ENCODE measurements around the gene SNED1. TPM values are rescaled to one million over a fixed set of nuclear protein-coding genes. Genes with fewer than 3 reads are reported as not detected.

Gene SNED1
- polyA plus RNA-seq, 3 donors, result 0.02 to 3.4 (median 0.12) TPM

GRCh38 chr2:241132538-241133435 is 134.4 kb downstream of the SNED1 start:
- H4K20me1 ChIP-seq (ENCODE audit: insufficient read depth, low read length), result no peaks in the 10 kb centered on the region
- Mint-ChIP-seq H3K4me3 (no peak overlapping the region), H3K27me3 (ENCODE audit: low read depth in 3 of 3) (no peaks in the 10 kb centered on the region), H3K36me3 (peaks cover 21 to 36% of the 10 kb centered on the region in 2 donors), H3K27ac (peak overlapping the region in 1 of 7 donors; percentile 40), H3K4me1 (peaks cover 8% of the 10 kb centered on the region), H3K9me3 (no peaks in the 10 kb centered on the region)
- no peaks in the 10 kb centered on the region for H3K9me3 ChIP-seq (replicated peaks in 1 of 2; ENCODE audit: control insufficient read depth in 1 of 2, insufficient read depth in 1 of 2, low read length in 2 of 2)
- no peak for DNase-seq
- H3K27me3 ChIP-seq (ENCODE audit: control insufficient read depth in 2 of 2, insufficient read depth in 2 of 2, low read length in 2 of 2), result no peaks in the 10 kb centered on the region
- no peak for TF ChIP-seq CTCF (IDR thresholded peaks at IDR 0.05)
- H3K4me1 ChIP-seq (ENCODE audit: control insufficient read depth in 1 of 2, insufficient read depth in 2 of 2, low read length in 2 of 2), result no peaks in the 10 kb centered on the region
- no peak overlapping the region for H3K27ac ChIP-seq (ENCODE audit: low read depth in 1 of 2, low read length in 2 of 2)
- peaks cover 4 to 9% of the 10 kb centered on the region in 2 donors for H3K36me3 ChIP-seq (replicated peaks in 1 of 2; ENCODE audit: control insufficient read depth in 1 of 2, insufficient read depth in 2 of 2, low read length in 2 of 2)
- WGBS (ENCODE audit: insufficient coverage), result 94% methylated on average over 14 of the region's 14 CpGs
- no peak overlapping the region for H3K9ac ChIP-seq (ENCODE audit: insufficient read depth, low read length, poor library complexity, severe bottlenecking)
- no peak overlapping the region for H3K4me3 ChIP-seq (replicated peaks in 1 of 3; ENCODE audit: low read depth in 2 of 3, low read length in 3 of 3)
- no peak overlapping the region for H2AFZ ChIP-seq (ENCODE audit: insufficient read depth, low read depth, low read length, poor library complexity, severe bottlenecking)
- H3K4me2 ChIP-seq (replicated peaks; ENCODE audit: extremely low read depth, low read length, poor library complexity, severe bottlenecking), result no peak overlapping the region
- intact Hi-C loops (cut with micrococcal nuclease), result no loop called here
- H3K79me2 ChIP-seq (ENCODE audit: insufficient read depth, low read length), result no peaks in the 10 kb centered on the region

- peaks cover 24 to 39% of the 10 kb centered on the region in 2 donors for H3K36me3 Mint-ChIP-seq
- Histone ChIP-seq H3K27ac (ENCODE audit: low read depth in 1 of 2, low read length in 2 of 2) (no peak overlapping the region), H3K9ac (ENCODE audit: insufficient read depth, low read length, poor library complexity, severe bottlenecking) (no peak overlapping the region), H3K9me3 (replicated peaks in 1 of 2; ENCODE audit: control insufficient read depth in 1 of 2, insufficient read depth in 1 of 2, low read length in 2 of 2) (no peaks in the 10 kb centered on the region), H3K36me3 (replicated peaks in 1 of 2; ENCODE audit: control insufficient read depth in 1 of 2, insufficient read depth in 2 of 2, low read length in 2 of 2) (peaks cover 8 to 15% of the 10 kb centered on the region in 2 donors), H3K27me3 (ENCODE audit: control insufficient read depth in 2 of 2, insufficient read depth in 2 of 2, low read length in 2 of 2) (no peaks in the 10 kb centered on the region), H3K4me1 (ENCODE audit: control insufficient read depth in 1 of 2, insufficient read depth in 2 of 2, low read length in 2 of 2) (no peaks in the 10 kb centered on the region), H3K4me2 (replicated peaks; ENCODE audit: extremely low read depth, low read length, poor library complexity, severe bottlenecking) (no peak overlapping the region), H3K79me2 (ENCODE audit: insufficient read depth, low read length) (no peaks in the 10 kb centered on the region), H4K20me1 (ENCODE audit: insufficient read depth, low read length) (no peaks in the 10 kb centered on the region), H3K4me3 (replicated peaks in 1 of 3; ENCODE audit: low read depth in 2 of 3, low read length in 3 of 3) (no peak overlapping the region), H2AFZ (ENCODE audit: insufficient read depth, low read depth, low read length, poor library complexity, severe bottlenecking) (no peak overlapping the region)
- no peaks in the 10 kb centered on the region for H3K27me3 Mint-ChIP-seq (ENCODE audit: low read depth in 3 of 3)
- peaks cover 8% of the 10 kb centered on the region for H3K4me1 Mint-ChIP-seq
- H3K9me3 Mint-ChIP-seq, result no peaks in the 10 kb centered on the region
- no peak for DNase-seq
- H3K4me3 Mint-ChIP-seq, result no peak overlapping the region
- 95% methylated on average over 3 of the region's 10 CpGs for WGBS (ENCODE audit: insufficient coverage)
- no peak for TF ChIP-seq CTCF (IDR thresholded peaks at IDR 0.05)
- H3K27ac Mint-ChIP-seq, result no peak overlapping the region
- intact Hi-C loops (cut with micrococcal nuclease), result no loop called here
Observed at GRCh38 chr2:241133436-241133820, 135.0 kb downstream of the SNED1 start.

Measured in CD14-positive monocyte (primary cell).